GM12878 (cell line): ENCODE measurements around the gene UNC119B. TPM values are rescaled to one million over a fixed set of nuclear protein-coding genes. Genes with fewer than 3 reads are reported as not detected.

Source experiments
- ATF3 ChIP-seq: IDR thresholded peaks from 2 replicates; pipeline ENCODE4 v1.6.1; 2011; ENCODE audit warnings: low read depth, mild to moderate bottlenecking, low read length, moderate library complexity, borderline replicate concordance; ENCODE audit errors: extremely low read depth
- ATF7 ChIP-seq: fragments of 450-650 bp; IDR thresholded peaks from 2 replicates; pipeline ENCODE4 v1.6.1; 2016; ENCODE audit warnings: low read depth, mild to moderate bottlenecking
- BCL3 ChIP-seq: IDR thresholded peaks from 2 replicates; pipeline ENCODE4 v1.6.1; 2011; ENCODE audit warnings: borderline replicate concordance, low read depth, mild to moderate bottlenecking, moderate library complexity, low read length; ENCODE audit not compliant: insufficient read depth, poor library complexity, severe bottlenecking
- CHD2 ChIP-seq: IDR thresholded peaks from 2 replicates; pipeline ENCODE4 v1.6.1; 2011; ENCODE audit warnings: low read depth, low read length, improper control_type of control experiment, borderline replicate concordance
- FOXK2 ChIP-seq: fragments of 450-650 bp; IDR thresholded peaks from 2 replicates; pipeline ENCODE4 v1.6.1; 2017; ENCODE audit warnings: mild to moderate bottlenecking, moderate library complexity
- IRF4 ChIP-seq: IDR thresholded peaks from 2 replicates; pipeline ENCODE4 v1.6.1; 2011; ENCODE audit warnings: low read depth, low read length
- KDM1A ChIP-seq: fragments of 200-600 bp; sonication (generic); IDR thresholded peaks from 2 replicates; pipeline ENCODE4 v1.6.1; 2016; ENCODE audit warnings: borderline replicate concordance
- MEF2B ChIP-seq: fragments of 450-650 bp; IDR thresholded peaks from 2 replicates; pipeline ENCODE4 v1.6.1; 2018; ENCODE audit warnings: mild to moderate bottlenecking, moderate library complexity; ENCODE audit not compliant: partially characterized antibody, poor library complexity, severe bottlenecking
- NFXL1 ChIP-seq: fragments of 450-650 bp; IDR thresholded peaks from 2 replicates; pipeline ENCODE4 v1.6.1; 2017; ENCODE audit warnings: antibody characterized with exemption, mild to moderate bottlenecking, borderline replicate concordance
- NR2C1 ChIP-seq: fragments of 450-650 bp; IDR thresholded peaks from 2 replicates; pipeline ENCODE4 v1.6.1; 2017; ENCODE audit warnings: antibody characterized with exemption, mild to moderate bottlenecking, moderate library complexity
- PAX8 ChIP-seq: fragments of 450-650 bp; IDR thresholded peaks from 2 replicates; pipeline ENCODE4 v1.6.1; 2017; ENCODE audit warnings: mild to moderate bottlenecking, moderate library complexity
- RAD21 ChIP-seq: IDR thresholded peaks from 2 replicates; pipeline ENCODE4 v1.6.1; 2011; ENCODE audit warnings: mild to moderate bottlenecking, low read depth, low read length, moderate library complexity; ENCODE audit not compliant: insufficient read depth
- RCOR1 ChIP-seq: conservative IDR thresholded peaks from 2 replicates; pipeline ENCODE4 v1.6.1; 2012; ENCODE audit warnings: low read depth, low read length, improper control_type of control experiment
- STAT1 ChIP-seq: fragments of 450-650 bp; conservative IDR thresholded peaks from 2 replicates; pipeline ENCODE4 v1.6.1; 2014; ENCODE audit warnings: antibody characterized with exemption, mild to moderate bottlenecking
- SUPT20H ChIP-seq: IDR thresholded peaks from 2 replicates; pipeline ENCODE4 v1.6.1; 2011; ENCODE audit warnings: low read depth, mild to moderate bottlenecking, low read length, moderate library complexity, borderline replicate concordance; ENCODE audit not compliant: control insufficient read depth
- TCF3 ChIP-seq: IDR thresholded peaks from 2 replicates; pipeline ENCODE4 v1.6.1; 2012; ENCODE audit warnings: low read depth, mild to moderate bottlenecking, low read length, borderline replicate concordance; ENCODE audit not compliant: insufficient read depth
- TCF7 ChIP-seq: IDR thresholded peaks from 2 replicates; pipeline ENCODE4 v1.6.1; 2014; ENCODE audit warnings: antibody characterized with exemption, borderline replicate concordance
- USF2 ChIP-seq: IDR thresholded peaks from 2 replicates; pipeline ENCODE4 v1.6.1; 2011; ENCODE audit warnings: low read depth, low read length, improper control_type of control experiment, borderline replicate concordance
- YY1 ChIP-seq: IDR thresholded peaks from 2 replicates; pipeline ENCODE4 v1.6.1; 2011; ENCODE audit warnings: low read depth, mild to moderate bottlenecking, low read length
- ZNF207 ChIP-seq: fragments of 450-650 bp; IDR thresholded peaks from 2 replicates; pipeline ENCODE4 v1.6.1; 2014; ENCODE audit warnings: antibody characterized with exemption, mild to moderate bottlenecking, borderline replicate concordance
- polyA plus RNA-seq, 11 experiments: library from polyadenylated mRNA; depleted of rRNA in 4 of 11; unstranded in 6 of 11; stranded (reverse) in 5 of 11; fragments of >200 nt; fragmentation: Nextera tagmentation in 4 of 11; fragmentation: Illumina TruSeq in 1 of 11; extraction: Ambion mirVana in 4 of 11; extraction: Trizol in 1 of 11; gene quantifications; 1 replicate in 1 of 11; 2 replicates in 10 of 11; pipeline versions ENCODE4 v1.2.1 to v1.2.3, GENCODE V29; 2011 to 2016; ENCODE audit warnings: inconsistent platforms in 2 of 11, missing spikeins in 2 of 11, low read depth in 1 of 11
- total RNA-seq, 4 experiments: library from RNA; depleted of rRNA in 3 of 4; stranded (reverse); fragments of >200 nt in 3 of 4; fragmentation: Illumina TruSeq in 1 of 4; extraction: Trizol in 1 of 4; gene quantifications; 2 replicates each; pipeline versions ENCODE4 v1.2.1 to v1.2.3, GENCODE V29; 2013 to 2021
- TF ChIP-seq, protein P1 (sequence below): fragments of 450-650 bp; IDR thresholded peaks from 2 replicates; pipeline ENCODE4 v1.6.1; 2017; ENCODE audit warnings: mild to moderate bottlenecking
- TF ChIP-seq, protein P2 (sequence below): fragments of 450-650 bp; IDR thresholded peaks from 2 replicates; pipeline ENCODE4 v1.6.1; 2017; ENCODE audit warnings: mild to moderate bottlenecking, moderate library complexity

The UNC119B gene
- total and polyA plus RNA-seq, 10 of the 15 experiments (the other 5 are each of a cell fraction or from before 2014, with no cell fraction given), result 4.3 to 31.5 (median 10.5) TPM

DNA sequence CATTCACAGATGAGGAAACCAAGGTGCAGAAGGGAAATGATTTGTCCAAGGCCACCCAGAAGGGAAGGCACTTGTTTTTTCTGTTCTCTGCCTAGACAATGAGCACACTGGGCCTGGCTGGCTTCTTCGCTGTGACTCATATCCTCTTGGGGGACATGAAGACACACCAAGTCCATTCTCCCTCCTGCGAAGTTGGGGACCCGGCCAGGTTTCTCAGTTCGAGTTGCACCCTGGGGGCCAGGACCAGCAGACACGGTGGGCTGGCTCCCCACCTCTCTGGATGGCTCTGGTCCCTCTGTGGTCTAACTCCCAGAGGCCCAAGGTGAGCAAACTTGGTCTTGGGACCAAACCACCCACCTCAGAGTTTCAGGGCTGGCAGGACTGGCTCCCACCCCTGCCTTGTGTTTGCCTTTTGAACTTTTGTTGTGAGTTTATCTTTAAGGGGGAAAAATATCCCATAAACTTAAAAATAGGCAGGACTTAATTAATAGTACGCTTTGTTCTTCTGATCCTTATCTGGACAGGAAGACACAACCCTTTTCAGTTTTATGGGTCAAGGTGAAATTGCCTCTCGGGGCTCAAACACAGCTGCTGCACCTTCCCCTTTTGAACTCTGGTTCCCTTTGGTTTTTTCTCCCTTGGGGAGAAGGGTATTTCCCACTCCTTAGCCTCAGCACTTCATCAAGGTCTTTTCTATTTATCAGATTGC lies 32.3 kb upstream of the UNC119B start (continued):
- TF ChIP-seq NR2C1 (no peak; the same call in 1 of the 2 replicates), CHD2 (no peak), USF2 (no peak), RAD21 (no peak), KDM1A (no peak), RCOR1 (no peak), FOXK2 (no peak), YY1 (no peak), MEF2B (peak; percentile 91), ZNF207 (no peak), IRF4 (no peak), ATF7 (no peak; the same call in 1 of the 2 replicates), STAT1 (no peak), TCF3 (no peak), BCL3 (no peak), TCF7 (no peak), PAX8 (no peak), SUPT20H (no peak), ATF3 (no peak), NFXL1 (no peak)
- TF ChIP-seq, protein P1, sequence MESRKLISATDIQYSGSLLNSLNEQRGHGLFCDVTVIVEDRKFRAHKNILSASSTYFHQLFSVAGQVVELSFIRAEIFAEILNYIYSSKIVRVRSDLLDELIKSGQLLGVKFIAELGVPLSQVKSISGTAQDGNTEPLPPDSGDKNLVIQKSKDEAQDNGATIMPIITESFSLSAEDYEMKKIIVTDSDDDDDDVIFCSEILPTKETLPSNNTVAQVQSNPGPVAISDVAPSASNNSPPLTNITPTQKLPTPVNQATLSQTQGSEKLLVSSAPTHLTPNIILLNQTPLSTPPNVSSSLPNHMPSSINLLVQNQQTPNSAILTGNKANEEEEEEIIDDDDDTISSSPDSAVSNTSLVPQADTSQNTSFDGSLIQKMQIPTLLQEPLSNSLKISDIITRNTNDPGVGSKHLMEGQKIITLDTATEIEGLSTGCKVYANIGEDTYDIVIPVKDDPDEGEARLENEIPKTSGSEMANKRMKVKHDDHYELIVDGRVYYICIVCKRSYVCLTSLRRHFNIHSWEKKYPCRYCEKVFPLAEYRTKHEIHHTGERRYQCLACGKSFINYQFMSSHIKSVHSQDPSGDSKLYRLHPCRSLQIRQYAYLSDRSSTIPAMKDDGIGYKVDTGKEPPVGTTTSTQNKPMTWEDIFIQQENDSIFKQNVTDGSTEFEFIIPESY, result no peak
- TF ChIP-seq, protein P2, sequence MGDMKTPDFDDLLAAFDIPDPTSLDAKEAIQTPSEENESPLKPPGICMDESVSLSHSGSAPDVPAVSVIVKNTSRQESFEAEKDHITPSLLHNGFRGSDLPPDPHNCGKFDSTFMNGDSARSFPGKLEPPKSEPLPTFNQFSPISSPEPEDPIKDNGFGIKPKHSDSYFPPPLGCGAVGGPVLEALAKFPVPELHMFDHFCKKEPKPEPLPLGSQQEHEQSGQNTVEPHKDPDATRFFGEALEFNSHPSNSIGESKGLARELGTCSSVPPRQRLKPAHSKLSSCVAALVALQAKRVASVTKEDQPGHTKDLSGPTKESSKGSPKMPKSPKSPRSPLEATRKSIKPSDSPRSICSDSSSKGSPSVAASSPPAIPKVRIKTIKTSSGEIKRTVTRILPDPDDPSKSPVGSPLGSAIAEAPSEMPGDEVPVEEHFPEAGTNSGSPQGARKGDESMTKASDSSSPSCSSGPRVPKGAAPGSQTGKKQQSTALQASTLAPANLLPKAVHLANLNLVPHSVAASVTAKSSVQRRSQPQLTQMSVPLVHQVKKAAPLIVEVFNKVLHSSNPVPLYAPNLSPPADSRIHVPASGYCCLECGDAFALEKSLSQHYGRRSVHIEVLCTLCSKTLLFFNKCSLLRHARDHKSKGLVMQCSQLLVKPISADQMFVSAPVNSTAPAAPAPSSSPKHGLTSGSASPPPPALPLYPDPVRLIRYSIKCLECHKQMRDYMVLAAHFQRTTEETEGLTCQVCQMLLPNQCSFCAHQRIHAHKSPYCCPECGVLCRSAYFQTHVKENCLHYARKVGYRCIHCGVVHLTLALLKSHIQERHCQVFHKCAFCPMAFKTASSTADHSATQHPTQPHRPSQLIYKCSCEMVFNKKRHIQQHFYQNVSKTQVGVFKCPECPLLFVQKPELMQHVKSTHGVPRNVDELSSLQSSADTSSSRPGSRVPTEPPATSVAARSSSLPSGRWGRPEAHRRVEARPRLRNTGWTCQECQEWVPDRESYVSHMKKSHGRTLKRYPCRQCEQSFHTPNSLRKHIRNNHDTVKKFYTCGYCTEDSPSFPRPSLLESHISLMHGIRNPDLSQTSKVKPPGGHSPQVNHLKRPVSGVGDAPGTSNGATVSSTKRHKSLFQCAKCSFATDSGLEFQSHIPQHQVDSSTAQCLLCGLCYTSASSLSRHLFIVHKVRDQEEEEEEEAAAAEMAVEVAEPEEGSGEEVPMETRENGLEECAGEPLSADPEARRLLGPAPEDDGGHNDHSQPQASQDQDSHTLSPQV, result no peak; the same call in 1 of the 2 replicates
